SU-DHL-6 (cell line): ENCODE results near the gene RASA2.

Source experiments
- EZH2phosphoT487 ChIP-seq: fragments of 200-600 bp; sonication (generic), shearing (Covaris generic); conservative IDR thresholded peaks from 2 replicates; pipeline ENCODE4 v1.6.1; 2018; ENCODE audit warnings: mild to moderate bottlenecking, antibody characterized with exemption, low read length, moderate library complexity, mixed read lengths
- TF ChIP-seq, protein P1 (sequence below): fragments of 200-600 bp; sonication (generic); IDR thresholded peaks from one replicate; pipeline ENCODE4 v1.5.1; 2017; ENCODE audit warnings: antibody characterized with exemption, mild to moderate bottlenecking, low read length, moderate library complexity; ENCODE audit not compliant: insufficient read depth, poor library complexity, severe bottlenecking

DNA sequence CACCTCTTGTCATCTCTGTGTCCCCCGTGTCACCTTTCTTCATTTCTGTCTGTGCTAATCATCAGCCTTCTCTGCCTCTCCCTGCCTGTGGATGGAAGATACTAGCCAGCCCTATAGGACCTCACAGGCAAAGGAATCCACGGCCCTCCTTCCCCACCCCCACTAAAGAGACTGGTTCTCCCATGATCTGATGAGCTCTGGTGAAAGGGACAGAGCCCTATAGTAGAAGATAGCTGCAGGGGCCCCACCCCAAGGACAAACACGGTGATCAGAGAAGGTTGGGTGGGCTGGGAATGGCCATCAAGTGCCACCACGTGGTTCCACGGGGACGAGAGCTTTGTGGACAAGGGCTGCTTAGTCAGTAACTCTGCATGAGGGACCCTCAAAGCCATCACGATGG is 27.8 kb upstream of the RASA2 start:
- TF ChIP-seq, protein P1, sequence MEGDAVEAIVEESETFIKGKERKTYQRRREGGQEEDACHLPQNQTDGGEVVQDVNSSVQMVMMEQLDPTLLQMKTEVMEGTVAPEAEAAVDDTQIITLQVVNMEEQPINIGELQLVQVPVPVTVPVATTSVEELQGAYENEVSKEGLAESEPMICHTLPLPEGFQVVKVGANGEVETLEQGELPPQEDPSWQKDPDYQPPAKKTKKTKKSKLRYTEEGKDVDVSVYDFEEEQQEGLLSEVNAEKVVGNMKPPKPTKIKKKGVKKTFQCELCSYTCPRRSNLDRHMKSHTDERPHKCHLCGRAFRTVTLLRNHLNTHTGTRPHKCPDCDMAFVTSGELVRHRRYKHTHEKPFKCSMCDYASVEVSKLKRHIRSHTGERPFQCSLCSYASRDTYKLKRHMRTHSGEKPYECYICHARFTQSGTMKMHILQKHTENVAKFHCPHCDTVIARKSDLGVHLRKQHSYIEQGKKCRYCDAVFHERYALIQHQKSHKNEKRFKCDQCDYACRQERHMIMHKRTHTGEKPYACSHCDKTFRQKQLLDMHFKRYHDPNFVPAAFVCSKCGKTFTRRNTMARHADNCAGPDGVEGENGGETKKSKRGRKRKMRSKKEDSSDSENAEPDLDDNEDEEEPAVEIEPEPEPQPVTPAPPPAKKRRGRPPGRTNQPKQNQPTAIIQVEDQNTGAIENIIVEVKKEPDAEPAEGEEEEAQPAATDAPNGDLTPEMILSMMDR: no peak
- TF ChIP-seq EZH2phosphoT487: no peak
